Hematopoietic multipotent progenitor cell treated with erythropoietin and hydrocortisone succinate and interleukin-3 and kit ligand, for 8 days (in vitro differentiated cells): ENCODE data around the gene ITPA.

ENCODE experiments used
- DNase-seq: peaks from one replicate; pipeline ENCODE4 v3.0.0-alpha.2; 2015

The ITPA gene

DNA sequence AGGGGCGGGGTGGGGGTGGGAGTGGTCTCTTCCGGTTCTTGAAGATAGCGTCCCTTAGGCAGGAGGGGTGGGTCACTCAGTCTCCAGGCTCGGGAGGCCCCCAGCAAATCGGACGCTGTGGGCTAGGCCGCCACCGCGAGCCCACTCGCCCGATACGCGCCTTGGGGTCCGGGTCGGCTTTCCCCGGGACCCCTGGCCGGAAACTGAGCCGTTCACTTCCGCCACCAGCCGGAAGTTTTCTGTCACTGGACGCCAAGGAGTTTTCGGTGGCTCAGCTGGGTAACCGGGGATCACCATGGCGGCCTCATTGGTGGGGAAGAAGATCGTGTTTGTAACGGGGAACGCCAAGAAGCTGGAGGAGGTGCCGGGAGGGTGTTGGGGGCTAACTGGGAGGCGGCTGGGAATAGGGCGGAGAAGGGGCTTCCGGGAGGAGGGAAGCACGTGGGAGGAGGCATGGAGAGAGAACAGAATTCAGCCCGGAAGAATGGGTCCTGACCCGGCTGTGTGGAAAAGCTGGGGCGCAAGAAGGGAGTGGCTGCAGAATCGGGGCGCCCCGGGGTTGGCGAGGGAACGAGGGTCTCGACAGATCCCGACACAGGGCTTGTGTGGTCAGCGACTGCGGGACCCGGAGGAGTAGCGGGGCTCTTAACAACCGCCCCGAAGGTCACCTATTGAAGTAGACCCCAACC is at the start of gene ITPA:
TSS of gene ITPA (plus strand) at position 242 of the 689 bp plus-strand sequence. CDS start at position 296, 54 bp downstream.
- DNase-seq: peak; percentile 77

DNA sequence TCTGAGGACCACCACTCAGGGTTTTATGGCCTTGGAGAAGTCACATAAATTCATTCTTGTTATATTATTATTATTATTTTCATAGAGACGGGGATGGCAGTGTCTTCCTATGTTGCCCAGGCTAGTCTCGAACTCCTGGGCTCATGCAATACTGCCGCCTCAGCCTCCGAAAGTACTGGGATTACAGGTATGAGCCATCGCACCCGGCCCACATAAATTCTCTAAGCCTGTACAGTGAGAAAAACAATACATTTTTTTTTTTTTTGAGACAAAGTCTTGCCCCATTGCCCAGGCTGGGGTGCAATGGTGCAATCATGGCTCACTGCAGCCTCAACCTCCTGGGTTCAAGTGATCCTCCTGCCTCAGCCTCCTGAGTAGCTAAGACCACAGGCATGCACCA is 48.9 kb upstream of the ITPA start:
- DNase-seq: no peak

DNA sequence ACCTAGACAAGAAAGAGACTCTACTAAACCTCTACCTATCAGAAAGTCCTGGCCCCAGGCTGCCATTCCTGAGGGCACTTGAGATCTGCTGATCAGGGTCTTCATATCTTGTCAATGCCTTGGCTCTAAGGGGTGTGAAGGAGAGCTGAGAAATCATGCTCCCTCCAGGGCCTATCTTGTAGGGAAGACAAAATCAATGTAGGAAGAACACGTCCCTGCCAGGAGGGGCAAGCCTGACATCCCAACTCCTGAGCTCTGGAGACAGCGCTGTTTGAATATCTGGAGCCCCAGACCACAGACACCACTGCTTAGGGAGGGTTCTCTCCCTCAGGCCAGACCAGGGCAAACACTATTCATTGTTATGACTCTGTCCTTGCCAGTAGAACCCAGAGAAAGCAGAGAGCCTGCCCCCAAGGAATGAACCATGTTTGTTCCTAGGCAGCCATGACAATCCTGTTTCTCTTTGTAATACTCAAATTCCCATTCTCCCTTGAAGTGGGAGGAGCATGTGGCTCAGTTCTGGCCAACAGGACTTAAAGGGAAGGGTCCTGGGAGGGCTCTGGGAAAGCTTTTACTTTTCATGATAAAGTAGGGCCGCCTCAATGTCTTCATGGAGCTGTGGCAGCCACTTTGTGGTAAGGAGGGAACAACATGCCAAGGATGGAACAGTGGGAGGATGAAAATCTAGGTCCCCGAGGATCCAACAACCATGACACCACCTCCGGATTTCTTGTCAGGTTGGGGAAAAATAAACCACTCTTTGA is 47.8 kb upstream of the ITPA start:
- DNase-seq: no peak

DNA sequence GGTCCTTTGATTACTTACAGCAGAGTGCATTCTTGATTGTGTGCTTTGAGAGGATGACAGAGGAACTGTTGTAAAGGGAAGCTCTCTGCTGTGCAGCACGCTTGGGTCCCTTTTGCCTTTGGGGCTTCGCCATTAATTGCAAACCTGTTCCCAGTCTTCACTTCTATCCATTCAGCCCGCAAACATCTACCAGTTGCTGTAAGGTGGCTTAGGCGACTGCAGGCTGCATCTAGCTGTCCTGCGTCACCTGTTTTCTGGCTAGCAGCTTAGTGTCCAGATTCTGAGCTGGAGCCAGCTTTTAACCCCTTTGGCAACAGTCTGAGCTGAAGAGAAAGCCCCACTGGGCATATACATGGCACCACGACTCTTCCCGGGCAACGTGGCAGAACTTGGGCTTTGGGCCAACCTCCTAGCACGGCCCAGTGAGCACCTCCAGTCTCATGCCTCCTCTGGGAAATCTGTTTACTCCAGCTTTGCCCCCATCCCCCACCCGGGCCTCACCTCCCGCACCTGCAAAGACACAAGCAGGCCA is 47.2 kb upstream of the ITPA start:
- DNase-seq: no peak

DNA sequence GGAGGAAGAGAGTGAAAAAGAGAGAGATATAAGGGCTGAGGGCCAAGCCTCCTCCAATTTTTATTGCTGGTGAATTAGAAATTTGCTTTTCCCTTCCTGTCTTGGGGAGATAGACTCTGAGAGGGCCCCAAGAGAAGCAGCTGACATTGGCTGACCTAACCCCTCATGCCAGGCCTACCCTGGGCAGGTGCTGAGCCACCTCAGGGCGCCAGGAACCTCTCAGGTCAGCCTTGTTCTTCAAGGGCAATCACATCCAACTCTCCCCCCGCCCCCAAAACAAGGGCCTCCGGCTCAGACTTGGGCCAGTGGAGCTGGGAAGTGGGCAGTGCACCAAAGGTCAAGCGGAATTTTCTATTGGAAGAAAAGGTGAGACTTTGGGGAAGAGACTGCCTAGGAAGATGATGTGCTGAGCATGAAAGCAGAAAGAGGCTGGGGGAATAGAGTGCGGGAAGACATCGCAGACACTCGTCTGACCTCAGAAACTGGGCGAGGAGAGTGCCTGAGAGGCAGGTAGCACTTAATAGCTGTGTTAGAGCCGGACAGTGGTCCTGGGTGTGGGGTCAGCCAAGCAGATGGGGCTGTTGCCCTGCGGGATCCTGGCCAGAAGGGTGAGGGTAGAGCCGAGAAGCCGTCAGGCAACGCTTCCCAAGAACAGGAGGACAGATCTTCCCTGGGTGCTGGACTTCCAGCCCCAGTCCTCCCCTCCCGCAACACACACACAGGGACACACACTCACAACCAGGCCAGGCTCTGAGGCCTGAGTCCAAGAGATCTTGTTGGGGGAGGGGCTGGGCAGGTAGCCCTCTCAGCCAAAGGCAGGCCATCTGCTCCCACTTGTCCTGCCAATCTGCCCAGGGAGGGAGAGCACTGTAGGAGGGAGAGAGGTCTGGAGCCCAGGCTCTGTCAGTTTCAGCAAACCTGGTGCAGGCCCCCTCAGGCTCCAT is 45.9 kb upstream of the ITPA start:
- DNase-seq: no peak

DNA sequence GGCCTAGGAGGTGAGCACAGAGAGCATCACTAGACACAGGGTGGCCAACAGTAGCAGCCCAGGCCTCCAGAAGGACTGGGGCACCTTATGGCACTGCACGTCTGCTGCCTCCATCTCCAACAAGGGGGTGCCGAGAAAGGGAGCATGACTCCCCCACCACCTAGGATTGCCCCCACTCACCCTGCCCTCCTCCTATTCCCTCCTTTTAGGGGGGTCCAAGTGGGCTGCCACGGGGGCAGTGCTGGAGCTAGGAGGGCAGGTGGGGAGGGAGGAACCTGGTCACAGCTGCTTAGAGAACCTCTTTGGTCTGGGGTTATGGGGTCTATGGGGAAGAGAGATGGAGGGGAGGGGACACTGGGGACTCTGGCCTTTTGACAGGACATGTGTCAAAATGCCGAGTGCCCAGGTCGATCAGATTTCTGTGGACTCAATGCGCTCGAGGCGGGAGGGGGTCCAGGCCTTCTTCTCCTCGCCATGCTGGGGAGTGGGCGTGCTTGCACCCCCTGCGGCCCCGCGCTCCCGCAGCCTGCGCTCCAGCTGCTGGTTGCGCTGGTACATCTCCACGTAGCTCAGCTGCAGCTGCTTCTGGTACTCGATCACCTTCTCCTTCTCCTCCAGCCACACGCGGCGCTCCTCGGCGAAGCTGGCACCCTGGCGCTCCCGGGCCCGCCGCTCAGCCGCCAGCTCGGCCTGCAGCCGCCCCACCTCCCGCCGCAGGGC is 45.1 kb upstream of the ITPA start:
- no peak for DNase-seq

DNA sequence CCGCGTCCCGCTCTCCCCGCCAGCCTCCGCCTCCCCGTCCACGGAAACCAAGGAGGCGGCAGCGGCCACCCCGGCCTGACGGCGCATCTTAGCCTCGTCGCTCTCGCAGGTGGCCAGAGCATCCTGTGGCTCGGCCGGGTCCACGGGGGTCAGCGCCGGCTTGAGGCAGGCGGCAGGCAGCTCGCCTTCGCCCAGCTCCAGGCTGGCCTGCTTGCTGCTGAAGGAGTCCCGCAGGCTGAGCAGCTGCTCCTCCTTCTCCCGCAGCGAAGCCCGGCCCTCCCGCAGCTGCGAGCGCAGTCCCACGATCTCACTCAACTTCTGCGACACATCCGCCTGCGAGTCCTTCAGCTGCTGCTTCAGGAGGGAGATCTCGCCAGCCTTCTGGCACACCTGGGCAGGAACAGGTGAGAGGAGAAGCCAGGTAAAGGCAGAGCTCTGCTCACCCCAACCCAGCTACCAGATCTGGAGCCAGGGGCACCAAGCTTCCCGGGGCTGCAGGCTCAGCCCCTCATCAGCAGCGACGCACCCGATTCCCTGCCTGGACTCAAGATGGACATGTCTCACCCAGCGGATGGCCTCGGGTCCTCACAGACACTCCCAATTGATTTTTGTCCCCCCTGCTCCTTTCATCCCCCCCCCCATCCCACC is 44.4 kb upstream of the ITPA start:
- no peak for DNase-seq

DNA sequence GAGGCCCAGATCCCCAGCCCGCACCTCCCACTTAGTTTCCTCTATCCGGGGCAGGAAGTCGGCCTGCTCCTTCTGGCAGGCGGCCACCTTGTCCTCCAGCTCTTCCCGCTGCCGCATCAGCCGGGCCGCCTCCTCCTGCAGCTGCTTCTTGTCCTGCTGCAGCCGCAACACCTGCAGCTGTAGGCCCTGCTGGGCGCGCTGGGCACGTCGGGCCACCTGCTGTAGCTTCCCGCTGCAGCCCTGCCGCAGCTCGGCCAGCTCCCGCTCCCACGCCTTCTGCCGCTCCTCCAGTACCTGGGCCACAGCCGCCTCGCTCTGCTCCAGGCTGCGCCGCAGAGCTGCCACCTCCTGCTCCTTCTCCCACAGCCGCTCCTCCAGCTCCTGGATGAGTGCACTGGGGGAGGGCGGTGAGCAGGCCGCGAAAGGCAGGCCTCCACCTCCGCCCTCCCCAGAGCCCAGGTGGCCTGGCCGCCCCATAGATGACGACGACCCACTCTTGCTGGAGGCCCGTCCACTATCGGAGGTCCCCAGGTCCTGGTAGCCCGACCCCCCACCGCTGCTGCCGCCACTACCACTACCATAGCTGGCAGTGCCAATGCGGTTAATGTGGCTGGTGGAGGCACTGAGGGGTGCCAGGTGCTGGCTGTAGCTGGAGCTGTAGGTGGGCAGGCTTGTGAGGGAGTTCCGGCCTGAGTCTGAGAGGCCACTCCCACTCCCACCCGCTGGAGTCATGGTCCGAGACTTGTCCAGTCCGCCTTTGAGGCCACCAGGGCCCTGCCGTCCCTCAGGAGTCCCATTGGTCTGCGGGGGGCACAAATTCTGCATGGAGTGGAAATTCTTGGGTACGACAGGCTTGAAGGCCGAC is 43.6 kb upstream of the ITPA start:
- no peak for DNase-seq

DNA sequence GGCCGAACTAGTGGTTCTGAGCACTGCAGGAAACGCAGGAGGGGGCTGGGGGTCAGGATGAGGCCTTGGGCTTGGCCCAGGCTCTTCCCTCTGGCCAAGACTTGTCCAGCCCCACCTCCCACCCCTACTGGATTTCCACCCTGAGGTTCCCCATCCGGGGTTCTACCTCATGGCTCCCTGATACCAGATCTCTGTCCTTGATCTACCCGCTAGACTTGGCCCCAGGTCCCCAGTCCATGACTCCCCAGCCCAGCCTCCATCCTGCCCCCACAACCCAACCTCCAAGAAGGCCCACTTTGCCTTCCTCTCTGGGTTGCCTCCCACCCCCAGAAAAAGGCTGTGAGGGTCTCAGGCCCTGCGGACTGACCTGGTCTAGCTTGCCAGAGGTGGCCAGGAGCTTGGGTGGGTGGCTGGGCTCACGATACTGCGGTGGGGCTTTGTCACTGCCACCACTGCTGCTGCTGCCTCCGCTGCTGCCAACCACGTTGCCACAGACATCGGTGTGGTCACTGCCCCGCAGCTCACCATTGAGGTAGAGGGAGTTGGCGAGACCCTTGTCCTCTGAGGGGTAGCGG is 42.9 kb upstream of the ITPA start:
- no peak for DNase-seq

DNA sequence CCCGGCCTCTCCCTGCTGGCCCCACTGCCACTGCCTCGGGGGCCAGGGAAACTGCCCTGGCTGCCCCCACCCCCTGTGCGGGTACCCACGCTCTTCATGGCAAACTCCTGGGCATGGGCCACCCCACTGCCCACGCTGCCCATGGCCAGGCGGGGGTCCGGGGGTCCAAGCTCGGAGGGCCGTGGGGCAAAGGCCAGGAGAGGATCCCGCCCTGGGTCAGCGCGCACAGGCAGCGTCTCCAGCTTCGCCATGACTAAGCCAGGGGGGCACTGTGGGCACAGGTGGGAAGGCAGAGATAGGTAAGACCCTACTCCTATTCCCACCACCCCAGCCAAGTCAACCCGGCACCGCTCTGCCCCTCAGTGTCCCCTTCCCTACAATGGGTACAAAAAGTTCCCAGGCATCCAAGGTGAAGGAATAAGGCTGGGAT is 42.4 kb upstream of the ITPA start:
- DNase-seq: no peak

DNA sequence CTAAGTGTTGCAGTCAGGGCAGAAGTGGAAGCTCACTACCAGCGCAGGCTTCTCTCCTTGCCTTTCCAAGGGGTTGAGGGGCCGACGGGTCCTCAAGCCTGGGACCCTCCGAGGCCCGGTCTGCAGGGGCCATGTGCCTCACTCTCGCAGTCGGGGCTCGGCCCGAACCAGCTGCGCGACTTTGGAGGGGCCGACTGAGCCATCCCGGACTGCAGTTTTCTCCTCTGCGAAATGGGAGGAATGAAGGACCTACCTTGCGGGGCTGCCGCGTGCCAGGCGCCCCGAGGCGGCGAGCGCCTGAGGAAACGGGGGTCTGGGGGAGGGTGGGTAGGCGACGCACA is 41.6 kb upstream of the ITPA start:
- DNase-seq: no peak

DNA sequence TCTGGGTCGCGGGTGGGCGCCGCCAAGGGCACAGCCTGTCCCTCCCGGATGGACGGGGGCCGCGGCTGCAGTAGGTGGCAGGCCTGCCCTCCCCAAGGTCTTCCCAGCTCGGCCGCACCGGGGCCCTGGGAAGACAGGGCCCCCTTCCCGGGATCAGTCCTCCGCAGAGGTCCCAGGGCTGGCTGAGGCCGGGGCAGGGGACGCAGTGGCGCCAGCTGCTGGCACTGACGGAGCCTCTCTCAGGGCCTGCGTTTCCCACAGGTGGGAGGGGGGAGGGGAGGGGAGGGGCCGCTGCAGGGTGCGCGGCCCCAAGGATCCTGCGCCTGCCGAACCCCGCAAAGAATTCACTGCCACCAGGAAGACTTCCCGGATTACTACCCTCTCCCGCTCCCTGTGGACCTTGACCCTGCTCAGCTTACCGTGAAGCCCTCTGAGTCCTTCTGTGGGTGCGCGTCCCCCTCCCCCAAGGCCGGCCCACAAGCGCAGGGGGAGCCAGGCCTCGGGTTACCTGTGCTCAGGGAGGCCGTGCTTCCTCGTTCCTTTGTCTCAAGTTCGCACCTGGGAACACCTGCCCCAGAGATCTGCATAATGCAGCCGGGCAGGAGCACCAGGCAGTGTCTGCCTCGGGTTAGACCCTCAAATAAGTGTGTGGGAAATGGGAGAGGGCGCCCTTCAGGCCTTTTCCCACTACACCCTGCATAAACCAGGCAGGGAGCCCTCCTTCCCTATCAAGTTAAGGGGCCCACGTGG is 41.0 kb upstream of the ITPA start:
- DNase-seq: no peak

DNA sequence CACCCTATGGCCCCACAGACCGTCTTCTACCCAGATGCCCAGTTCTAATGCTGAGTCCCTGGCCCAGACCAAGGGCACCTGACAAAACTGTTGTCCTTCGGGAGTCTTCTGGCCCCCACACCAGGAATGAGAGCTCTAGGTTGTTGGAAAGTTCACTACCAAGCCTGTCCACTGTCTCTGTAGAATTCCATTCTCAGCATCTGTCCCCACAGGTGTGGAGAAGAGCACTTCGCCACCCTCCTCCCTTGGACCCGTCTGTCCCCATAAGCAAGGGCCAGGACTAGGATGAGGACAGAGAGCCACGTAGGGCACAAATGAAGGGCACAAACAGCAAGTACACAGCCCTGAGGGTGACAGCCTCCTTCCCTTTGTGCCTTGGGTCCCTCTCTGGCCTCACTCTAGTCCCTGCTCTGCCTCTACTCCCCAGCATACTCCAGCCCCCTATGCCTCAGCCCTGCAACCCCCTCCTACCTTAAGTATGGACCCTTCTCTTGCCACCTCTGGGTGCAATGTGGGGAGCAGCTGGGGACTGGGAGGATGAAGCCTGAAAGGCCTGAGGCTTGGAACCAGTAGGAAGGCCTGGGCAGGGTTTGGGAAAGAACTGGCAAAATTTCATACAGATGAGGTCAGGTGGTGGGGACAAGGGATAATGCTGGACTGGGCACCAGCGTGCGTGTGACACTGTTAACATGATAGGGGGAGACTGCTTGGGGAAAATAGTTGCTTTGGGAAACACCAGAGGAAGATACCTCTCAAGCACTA is 40.3 kb upstream of the ITPA start:
- no peak for DNase-seq

DNA sequence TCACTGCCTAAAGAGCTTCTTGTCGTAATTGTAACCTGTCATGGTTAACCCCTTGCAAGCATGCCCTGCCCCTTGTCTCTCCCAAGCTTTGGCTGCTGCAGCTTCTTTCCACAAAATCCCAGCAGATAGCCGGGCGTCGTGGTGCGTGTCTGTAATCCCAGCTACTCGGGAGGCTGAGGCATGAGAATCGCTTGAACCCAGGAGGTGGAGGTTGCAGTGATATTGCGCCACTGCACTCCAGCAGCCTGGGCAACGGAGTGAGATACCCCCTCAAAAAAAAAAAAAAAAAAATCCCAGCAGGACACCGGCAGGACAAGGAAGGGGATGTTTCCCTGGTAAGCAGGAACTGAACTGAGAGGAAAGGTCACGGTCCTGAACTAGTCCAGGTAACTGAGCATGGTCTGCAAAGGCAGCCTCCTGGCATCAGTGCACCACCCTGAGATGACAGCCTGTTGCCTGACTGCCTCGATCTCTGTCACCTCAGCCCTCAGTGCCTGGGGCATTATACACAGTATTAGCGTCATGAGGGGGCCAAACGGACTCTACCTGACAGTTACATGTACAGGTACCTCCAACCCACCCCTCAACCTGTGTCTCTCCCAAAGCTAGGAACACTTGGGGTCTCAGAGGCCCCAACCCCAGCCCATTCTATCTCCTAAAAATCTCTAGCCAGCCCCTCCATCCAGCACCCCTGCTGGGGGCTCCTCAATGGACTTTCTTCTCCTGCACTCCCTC is 37.7 kb upstream of the ITPA start:
- no peak for DNase-seq

DNA sequence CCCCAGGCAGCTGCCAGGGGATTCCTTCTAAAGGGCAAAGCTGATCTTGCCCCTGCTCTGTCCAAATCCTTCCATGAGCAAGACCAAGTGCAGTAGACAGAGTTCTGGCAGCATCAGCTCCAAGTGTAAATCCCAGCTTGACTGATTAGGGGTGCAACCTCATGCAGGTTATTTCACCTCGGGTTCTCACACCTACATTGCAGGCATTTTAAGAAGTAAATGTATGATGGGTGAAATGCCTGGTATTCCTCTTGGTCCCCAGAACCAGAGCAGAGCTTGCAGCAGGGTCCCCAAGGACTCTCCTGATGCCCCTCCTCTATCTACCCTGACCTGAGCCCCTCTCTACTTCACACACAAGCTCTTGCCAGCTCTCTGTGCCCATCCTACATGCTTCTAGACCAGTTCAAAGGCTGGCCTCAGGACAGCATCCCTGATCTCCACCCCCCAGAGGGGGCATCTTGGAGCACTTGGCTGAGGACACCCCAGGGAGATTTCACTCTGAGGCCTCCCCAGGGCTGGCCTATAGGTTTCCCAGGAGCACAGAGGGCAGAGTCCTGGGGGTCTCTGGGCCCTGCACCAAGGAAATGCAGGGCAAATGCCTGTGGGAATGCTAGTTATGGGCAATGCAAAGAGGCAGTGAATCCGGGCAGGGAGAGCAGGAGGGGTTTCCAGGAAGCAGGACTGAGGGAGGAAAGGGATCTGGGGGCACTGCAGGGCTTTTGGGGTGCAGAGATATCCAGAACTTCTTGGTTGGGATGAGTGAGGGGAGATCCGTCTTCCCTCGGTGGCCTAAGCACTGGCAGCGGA is 37.0 kb upstream of the ITPA start:
- no peak for DNase-seq

DNA sequence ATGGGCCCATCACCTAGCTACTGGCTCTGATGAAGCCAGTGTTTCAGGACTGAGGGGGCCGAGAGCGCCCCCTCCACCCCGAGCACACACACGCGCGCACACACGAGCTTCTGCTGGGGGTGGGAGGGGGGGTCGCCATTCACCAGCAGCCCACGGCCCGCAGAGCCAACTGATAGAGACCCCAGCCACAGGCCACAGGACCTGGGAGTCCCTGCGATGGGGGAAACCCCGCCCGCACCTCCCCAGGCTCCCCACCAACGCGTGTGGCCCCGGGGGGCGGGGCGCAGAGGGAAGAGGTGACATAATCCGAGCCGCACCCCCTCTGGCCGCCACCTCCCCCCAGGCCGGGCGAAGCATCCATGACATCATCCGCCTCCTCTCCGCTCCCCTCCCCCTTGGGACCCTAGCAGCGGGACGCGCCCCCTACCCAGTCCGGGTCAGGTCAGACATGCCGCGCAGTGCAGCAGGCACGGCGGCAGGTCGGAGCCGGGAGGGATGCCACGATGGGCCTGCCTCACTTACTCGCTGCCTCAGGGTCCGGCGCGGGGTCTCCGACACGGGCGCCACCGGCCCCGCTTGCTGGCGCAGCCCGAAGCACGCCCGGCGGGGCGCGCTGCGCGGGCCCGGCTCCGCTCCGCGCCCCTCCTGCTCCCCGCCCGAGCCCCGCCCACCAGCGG is 36.2 kb upstream of the ITPA start, which contains the start of gene LZTS3:
TSS of gene LZTS3 (minus strand) at position 617 of the 677 bp plus-strand sequence. CDS start 6,386 bp downstream, outside the sequence.
- peak; percentile 54 for DNase-seq
